Body of pancreas (tissue), 4 donors: ENCODE measurements around the gene SHKBP1. TPM values are rescaled to one million over a fixed set of nuclear protein-coding genes. Genes with fewer than 3 reads are reported as not detected.

Source experiments
- ATAC-seq: fragments of 150-250 bp; one replicate; pipeline ENCODE4 v1.9.1; 2016
- DNase-seq, 4 donors: peaks; one replicate each; pipeline ENCODE4 v3.0.0-alpha.2; 2019
- H3K27ac ChIP-seq, 4 donors: fragments of 200-600 bp; sonication (generic); 1 replicate in 3 of 4; 2 replicates in 1 of 4; pipeline versions ENCODE4 v1.5.1 to v1.6.1; 2016 to 2019; ENCODE audit warnings: mild to moderate bottlenecking in 1 of 4, mixed read lengths in 1 of 4, moderate library complexity in 1 of 4
- H3K27me3 ChIP-seq, 2 donors: fragments of 200-600 bp; sonication (generic); one replicate each; pipeline ENCODE4 v1.6.0; 2016; ENCODE audit warnings: mild to moderate bottlenecking in 1 of 2
- H3K36me3 ChIP-seq, 2 donors: fragments of 200-600 bp; sonication (generic); replicated peaks in 1 of 2; 2 replicates each; pipeline ENCODE4 v1.5.1; 2016; ENCODE audit warnings: low read depth in 2 of 2; ENCODE audit not compliant: insufficient read depth in 1 of 2
- H3K4me1 ChIP-seq: fragments of 200-600 bp; sonication (generic); one replicate; pipeline ENCODE4 v1.6.0; 2016
- H3K4me3 ChIP-seq, 2 donors: fragments of 200-600 bp; sonication (generic); 1 replicate in 1 of 2; 2 replicates in 1 of 2; pipeline ENCODE4 v1.5.1; 2016 to 2019
- H3K9me3 ChIP-seq, 3 donors: fragments of 200-600 bp; sonication (generic); 1 replicate in 2 of 3; 2 replicates in 1 of 3; pipeline ENCODE4 v1.5.1; 2016
- CTCF ChIP-seq, 7 experiments: fragments of 450-650 bp in 4 of 7; fragments of 200-600 bp in 3 of 7; sonication (generic) in 3 of 7; IDR thresholded peaks; one replicate each; pipeline ENCODE4 v1.5.1; 2016 to 2019; ENCODE audit warnings: antibody characterized with exemption in 7 of 7
- POLR2A ChIP-seq, 3 donors: fragments of 450-650 bp; IDR thresholded peaks; one replicate each; pipeline ENCODE4 v1.6.1; 2016; ENCODE audit warnings: antibody characterized with exemption in 3 of 3, mild to moderate bottlenecking in 2 of 3
- WGBS, 2 donors: methylation state at CpG; one replicate each; pipeline ENCODE4 v1.1.5; 2017; 5-methylcytosine and 5-hydroxymethylcytosine counted together
- intact Hi-C: fragments of 100-400 bp; cut with DNase I; formaldehyde crosslinking; loops from one replicate; pipeline ENCODE4 v1.15.1; 2023
- total RNA-seq, 2 donors: library from RNA; depleted of rRNA; stranded (reverse); fragments of >200 nt; gene quantifications; one replicate each; pipeline ENCODE4 v1.1.0, GENCODE V29; 2016

Gene SHKBP1
- 10 to 100 TPM; 43.3 to 63.6 TPM for total RNA-seq

- Histone ChIP-seq H3K36me3 (peaks cover 6 to 7% of the 10 kb centered on the region in 2 donors), H3K4me3 (peak within 1 kb of the TSS; percentile 79 to 80), H3K27ac (peak within 1 kb of the TSS; percentile 66 to 83 (median 72)), H3K4me1 (peaks cover 19% of the 10 kb centered on the region), H3K27me3 (no peaks in the 10 kb centered on the region), H3K9me3 (no peaks in the 10 kb centered on the region)
- ATAC-seq: peak; percentile 100
- DNase-seq: peak; percentile 95 to 96 (median 95)
- intact Hi-C loops: no loop called here
- TF ChIP-seq CTCF (IDR thresholded peaks at IDR 0.05) (no peak), POLR2A (IDR thresholded peaks at IDR 0.05) (peak; percentile 33 to 76 (median 71))
- WGBS, 2 donors: 0 to 1% methylated on average over 34 to 53 of the region's 55 CpGs
Measured at GRCh38 chr19:40576585-40577451, at the start of gene SHKBP1. TSS of gene SHKBP1 (plus strand) at chr19:40576873. CDS start at chr19:40576900, 27 bp downstream.

DNA sequence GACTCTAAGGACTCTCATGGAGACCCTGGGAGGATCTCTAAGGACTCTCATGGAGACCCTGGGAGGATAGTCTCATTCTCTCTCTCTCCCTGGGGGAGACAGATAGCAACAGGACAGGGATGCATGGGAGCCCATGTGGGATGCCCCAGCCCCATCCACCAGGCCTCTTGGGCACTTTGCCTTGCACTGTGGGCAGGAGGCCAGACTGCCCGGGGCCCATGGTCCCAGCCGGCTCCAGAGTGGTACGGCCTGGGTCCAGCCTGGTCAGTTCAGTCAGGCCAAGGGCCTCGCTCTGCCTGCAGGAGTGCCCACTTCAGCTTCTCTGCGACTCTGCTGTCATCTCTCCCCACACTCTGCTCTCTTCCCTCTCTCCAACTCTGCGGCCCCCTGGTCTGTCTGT lies 48.6 kb upstream of the SHKBP1 start:
- intact Hi-C loops: loop anchor here (10.0 kb wide), 1 partner anchor 107 kb away; no protein-coding TSS in a partner anchor
- no peak overlapping the region for H3K4me3 ChIP-seq
- 61 to 64% methylated on average over 5 to 6 of the region's 6 CpGs for WGBS, 2 donors
- H3K4me1 ChIP-seq: peaks cover 26% of the 10 kb centered on the region
- no peak for TF ChIP-seq CTCF (IDR thresholded peaks at IDR 0.05)
- no peak for TF ChIP-seq POLR2A (IDR thresholded peaks at IDR 0.05)
- H3K9me3 ChIP-seq: no peaks in the 10 kb centered on the region
- H3K36me3 ChIP-seq: no peaks in the 10 kb centered on the region
- no peak overlapping the region for H3K27ac ChIP-seq
- no peak for DNase-seq
- ATAC-seq: no peak
- H3K27me3 ChIP-seq: no peaks in the 10 kb centered on the region

DNA sequence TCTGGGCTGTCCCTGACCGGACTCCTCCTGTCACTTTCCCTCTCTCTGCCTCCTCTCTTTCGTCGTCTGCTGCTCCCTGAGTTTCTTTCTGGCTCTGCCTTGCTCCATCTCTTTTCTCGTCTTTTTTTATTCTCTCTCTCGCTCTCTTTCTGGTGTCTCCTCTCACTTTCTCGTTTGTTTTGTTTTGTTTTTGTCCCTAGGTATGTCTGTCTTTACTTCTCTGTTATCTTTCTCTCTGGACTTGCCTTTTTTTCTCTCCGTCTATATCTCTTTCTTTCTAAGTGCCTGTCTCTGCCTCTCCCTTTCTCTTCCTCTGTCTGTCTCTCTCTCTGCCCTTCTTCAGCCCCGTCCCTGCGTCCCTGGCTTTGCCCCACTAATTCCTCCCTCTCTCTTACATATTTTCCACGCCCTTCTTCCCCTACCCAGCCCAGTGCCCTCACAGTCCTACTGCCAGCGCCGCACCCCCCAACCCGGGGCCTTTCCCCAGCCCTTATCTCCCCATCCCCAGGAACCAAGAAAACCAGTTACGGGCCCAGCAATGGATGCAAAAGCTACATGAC lies 48.1 kb upstream of the SHKBP1 start:
- Histone ChIP-seq H3K27me3 (no peaks in the 10 kb centered on the region), H3K27ac (no peak overlapping the region), H3K4me1 (peaks cover 21% of the 10 kb centered on the region), H3K9me3 (no peaks in the 10 kb centered on the region), H3K36me3 (no peaks in the 10 kb centered on the region), H3K4me3 (no peak overlapping the region)
- TF ChIP-seq POLR2A (IDR thresholded peaks at IDR 0.05) (no peak), CTCF (IDR thresholded peaks at IDR 0.05) (no peak)
- no peak for DNase-seq
- intact Hi-C loops: loop anchor here (10.0 kb wide), 1 partner anchor 106 kb away; no protein-coding TSS in a partner anchor
- ATAC-seq: no peak
- WGBS, 2 donors: 52% methylated on average over 14 of the region's 14 CpGs

DNA sequence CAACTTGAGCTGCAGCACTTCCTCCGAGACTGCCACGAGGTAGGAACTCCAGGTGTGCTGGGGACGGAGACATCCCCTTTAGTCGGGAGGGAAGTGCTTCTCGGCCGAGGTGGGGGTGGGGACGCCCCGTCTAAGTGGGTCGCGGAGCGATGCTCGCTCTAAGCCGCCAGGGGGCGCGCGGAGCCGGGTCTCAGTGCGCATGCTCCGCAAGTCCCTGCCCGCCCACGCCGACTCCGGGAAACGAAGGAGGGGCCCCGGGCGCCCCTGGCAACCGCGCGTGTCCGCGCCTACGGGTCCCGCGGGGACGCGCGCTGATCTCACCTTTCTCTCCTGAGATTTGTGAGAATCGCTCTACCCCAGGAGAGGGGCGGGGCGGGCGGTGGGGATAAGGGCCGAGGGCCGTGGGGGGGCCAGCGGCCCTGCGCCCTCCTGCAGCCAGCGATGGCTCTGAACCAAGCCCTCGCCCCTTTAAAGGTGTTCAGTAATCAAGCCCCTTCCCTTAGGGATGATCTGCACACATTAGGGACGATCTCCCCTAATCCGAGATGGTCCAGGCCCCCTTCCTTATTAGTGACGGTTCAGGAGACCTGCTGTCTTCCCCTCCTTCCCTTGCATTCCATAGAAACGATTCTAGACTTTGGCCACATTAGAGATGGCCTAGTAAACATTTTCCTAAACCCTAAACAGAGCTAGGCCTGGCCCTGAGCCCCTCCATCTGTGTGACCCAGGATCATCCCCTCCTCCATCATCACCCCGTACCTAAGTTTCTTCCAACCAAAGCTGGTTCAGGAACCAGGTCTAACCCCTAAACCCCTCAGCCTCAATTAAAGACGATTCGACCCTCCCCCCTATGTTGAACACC lies 47.3 kb upstream of the SHKBP1 start:
- Histone ChIP-seq H3K27ac (peak overlapping the region in 2 of 4 donors; percentile 15 to 29), H3K27me3 (no peaks in the 10 kb centered on the region), H3K4me1 (peaks cover 21% of the 10 kb centered on the region), H3K4me3 (no peak overlapping the region), H3K9me3 (no peaks in the 10 kb centered on the region), H3K36me3 (no peaks in the 10 kb centered on the region)
- DNase-seq: peak; percentile 86 to 91 (median 88)
- intact Hi-C loops: loop anchor here (10.0 kb wide), 1 partner anchor 105 kb away; no protein-coding TSS in a partner anchor
- ATAC-seq: peak; percentile 91
- 3 to 7% methylated on average over 23 to 46 of the region's 54 CpGs for WGBS, 2 donors
- TF ChIP-seq CTCF (IDR thresholded peaks at IDR 0.05) (peak; percentile 94 to 98 (median 97)), POLR2A (IDR thresholded peaks at IDR 0.05) (peak in 1 of 3 donors; percentile 9)
